ENCODE measurements around the gene ZNF853. TPM values are rescaled to one million over a fixed set of nuclear protein-coding genes. Genes with fewer than 3 reads are reported as not detected.

Gene ZNF853
- total and polyA plus RNA-seq, 2 of the 8 experiments (the other 6 are each of a cell fraction or from before 2014, with no cell fraction given): 4.3 to 5.7 TPM

- no peak for TF ChIP-seq SIRT6 (IDR thresholded peaks at IDR 0.05; ENCODE audit: low read length)
- no peak for TF ChIP-seq ASH2L (IDR thresholded peaks at IDR 0.05; ENCODE audit: low read length)
- TF ChIP-seq FOSL1 (IDR thresholded peaks at IDR 0.05; ENCODE audit: insufficient read depth, low read depth, low read length): no peak
- TF ChIP-seq GTF2F1 (IDR thresholded peaks at IDR 0.05; ENCODE audit: borderline replicate concordance, low read depth, low read length): no peak
- no peak for TF ChIP-seq SP1 (IDR thresholded peaks at IDR 0.05; ENCODE audit: low read depth, low read length)
These were observed 7.8 kb upstream of the ZNF853 start (continued) for GRCh38 chr7:6607651-6608051.
